Measurements from ENCODE around the gene C11orf91.

C11orf91 gene

GRCh38 chr11:33668951-33669596 lies 31.6 kb downstream of the C11orf91 start:
- no peak overlapping the region for H3K4me3 ChIP-seq (ENCODE audit: low read depth, low read length)
- no peaks in the 10 kb centered on the region for H3K27me3 ChIP-seq (ENCODE audit: insufficient read depth, low read depth, severe bottlenecking)
- DNase-seq = no peak
- TF ChIP-seq CTCF (IDR thresholded peaks at IDR 0.05; ENCODE audit: low read depth, low read length) = no peak
- no peak overlapping the region for H3K27ac ChIP-seq
- H3K9me3 ChIP-seq (ENCODE audit: severe bottlenecking) = no peaks in the 10 kb centered on the region
- no peaks in the 10 kb centered on the region for H3K36me3 ChIP-seq

GRCh38 chr11:33668468-33668825 lies 32.2 kb downstream of the C11orf91 start:
- no peak overlapping the region for H3K27ac ChIP-seq
- no peak for TF ChIP-seq CTCF (IDR thresholded peaks at IDR 0.05; ENCODE audit: low read depth, low read length)

GRCh38 chr11:33667819-33668467 lies 32.7 kb downstream of the C11orf91 start:
- H3K36me3 ChIP-seq = no peaks in the 10 kb centered on the region
- H3K4me3 ChIP-seq (ENCODE audit: low read depth, low read length) = no peak overlapping the region
- H3K27ac ChIP-seq = no peak overlapping the region
- no peak for DNase-seq
- no peak for TF ChIP-seq CTCF (IDR thresholded peaks at IDR 0.05; ENCODE audit: low read depth, low read length)
- H3K27me3 ChIP-seq (ENCODE audit: insufficient read depth, low read depth, severe bottlenecking) = no peaks in the 10 kb centered on the region
- no peaks in the 10 kb centered on the region for H3K9me3 ChIP-seq (ENCODE audit: severe bottlenecking)

More at GRCh38 chr11:33668468-33668825, 32.2 kb downstream of the C11orf91 start:
- H3K9me3 ChIP-seq (ENCODE audit: severe bottlenecking) = no peaks in the 10 kb centered on the region
- DNase-seq = no peak
- H3K4me3 ChIP-seq (ENCODE audit: low read depth, low read length) = no peak overlapping the region
- H3K36me3 ChIP-seq = no peaks in the 10 kb centered on the region
- no peaks in the 10 kb centered on the region for H3K27me3 ChIP-seq (ENCODE audit: insufficient read depth, low read depth, severe bottlenecking)

GRCh38 chr11:33665350-33666106 lies 35.1 kb downstream of the C11orf91 start:
- Histone ChIP-seq H3K4me3 (ENCODE audit: low read depth, low read length) (no peak overlapping the region), H3K36me3 (no peaks in the 10 kb centered on the region), H3K27ac (no peak overlapping the region), H3K9me3 (ENCODE audit: severe bottlenecking) (no peaks in the 10 kb centered on the region), H3K27me3 (ENCODE audit: insufficient read depth, low read depth, severe bottlenecking) (no peaks in the 10 kb centered on the region)
- TF ChIP-seq CTCF (IDR thresholded peaks at IDR 0.05; ENCODE audit: low read depth, low read length) = no peak
- DNase-seq = no peak

- Histone ChIP-seq H3K27me3 (ENCODE audit: insufficient read depth, low read depth, severe bottlenecking) (no peaks in the 10 kb centered on the region), H3K27ac (no peak overlapping the region), H3K36me3 (no peaks in the 10 kb centered on the region), H3K9me3 (ENCODE audit: severe bottlenecking) (no peaks in the 10 kb centered on the region), H3K4me3 (ENCODE audit: low read depth, low read length) (no peak overlapping the region)
- no peak for TF ChIP-seq CTCF (IDR thresholded peaks at IDR 0.05; ENCODE audit: low read depth, low read length)
- DNase-seq = no peak
Observed at GRCh38 chr11:33664827-33665226, 35.8 kb downstream of the C11orf91 start.

Data from WERI-Rb-1 (cell line).